ENCODE data around the gene TGFBR3.

TGFBR3 gene

GRCh38 chr1:91741906-91742305, 144.0 kb downstream of the TGFBR3 start:
- no peak overlapping the region for H3K27ac ChIP-seq
- DNase-seq = no peak
- no peak overlapping the region for H3K4me3 ChIP-seq (ENCODE audit: low read depth, low read length)
- no peak for TF ChIP-seq CTCF (IDR thresholded peaks at IDR 0.05; ENCODE audit: low read depth, low read length, missing control alignments)
- H3K36me3 ChIP-seq (replicated peaks) = no peaks in the 10 kb centered on the region
- in situ Hi-C loops (cut with HindIII; ENCODE audit: low pct_ligation_motif_present, low sequenced_read_pairs) = no loop called here
- no peaks in the 10 kb centered on the region for H3K27me3 ChIP-seq (replicated peaks)

GRCh38 chr1:91741301-91741700, 144.7 kb downstream of the TGFBR3 start:
- no peak for TF ChIP-seq CTCF (IDR thresholded peaks at IDR 0.05; ENCODE audit: low read depth, low read length, missing control alignments)
- Histone ChIP-seq H3K27ac (no peak overlapping the region), H3K4me3 (ENCODE audit: low read depth, low read length) (no peak overlapping the region), H3K36me3 (replicated peaks) (no peaks in the 10 kb centered on the region), H3K27me3 (replicated peaks) (no peaks in the 10 kb centered on the region)
- peak; percentile 54 for DNase-seq
- in situ Hi-C loops (cut with HindIII; ENCODE audit: low pct_ligation_motif_present, low sequenced_read_pairs) = no loop called here

GRCh38 chr1:91737650-91738049, 148.3 kb downstream of the TGFBR3 start:
- no peak for DNase-seq
- Histone ChIP-seq H3K4me3 (ENCODE audit: low read depth, low read length) (no peak overlapping the region), H3K27ac (no peak overlapping the region), H3K36me3 (replicated peaks) (no peaks in the 10 kb centered on the region), H3K27me3 (replicated peaks) (no peaks in the 10 kb centered on the region)
- TF ChIP-seq CTCF (IDR thresholded peaks at IDR 0.05; ENCODE audit: low read depth, low read length, missing control alignments) = no peak
- in situ Hi-C loops (cut with HindIII; ENCODE audit: low pct_ligation_motif_present, low sequenced_read_pairs) = no loop called here

GRCh38 chr1:91736715-91737615, 149.0 kb downstream of the TGFBR3 start:
- no peak for TF ChIP-seq CTCF (IDR thresholded peaks at IDR 0.05; ENCODE audit: low read depth, low read length, missing control alignments)
- Histone ChIP-seq H3K4me3 (ENCODE audit: low read depth, low read length) (no peak overlapping the region), H3K36me3 (replicated peaks) (no peaks in the 10 kb centered on the region), H3K27me3 (replicated peaks) (no peaks in the 10 kb centered on the region), H3K27ac (no peak overlapping the region)
- in situ Hi-C loops (cut with HindIII; ENCODE audit: low pct_ligation_motif_present, low sequenced_read_pairs) = no loop called here
- DNase-seq = peak; percentile 56

GRCh38 chr1:91736146-91736714, 149.7 kb downstream of the TGFBR3 start:
- Histone ChIP-seq H3K27ac (no peak overlapping the region), H3K4me3 (ENCODE audit: low read depth, low read length) (no peak overlapping the region), H3K36me3 (replicated peaks) (no peaks in the 10 kb centered on the region), H3K27me3 (replicated peaks) (no peaks in the 10 kb centered on the region)
- in situ Hi-C loops (cut with HindIII; ENCODE audit: low pct_ligation_motif_present, low sequenced_read_pairs) = no loop called here
- no peak for DNase-seq
- no peak for TF ChIP-seq CTCF (IDR thresholded peaks at IDR 0.05; ENCODE audit: low read depth, low read length, missing control alignments)
